Uterus (tissue), 4 donors: ENCODE data around the gene LRIT1. TPM values are rescaled to one million over a fixed set of nuclear protein-coding genes. Genes with fewer than 3 reads are reported as not detected.
"Not testable (repeated sequence)": the region's sequence is repeated elsewhere in the genome, so short reads cannot be mapped to it uniquely, and the experiment has no call there.

ENCODE experiments used
- DNase-seq, 2 donors: peaks; one replicate each; pipeline ENCODE4 v3.0.0-alpha.2; 2019 to 2020
- H3K27ac ChIP-seq, 2 donors: fragments of 200-600 bp; sonication (generic); 1 replicate in 1 of 2; 2 replicates in 1 of 2; pipeline ENCODE4 v1.5.1; 2016 to 2018
- H3K27me3 ChIP-seq, 2 donors: fragments of 200-600 bp; sonication (generic); one replicate each; pipeline ENCODE4 v1.5.1; 2018 to 2019; ENCODE audit warnings: control low read depth in 1 of 2
- H3K36me3 ChIP-seq, 2 donors: fragments of 200-600 bp; sonication (generic); one replicate each; pipeline ENCODE4 v1.5.1; 2019; ENCODE audit warnings: control low read depth in 1 of 2
- H3K4me1 ChIP-seq, 2 donors: fragments of 200-600 bp; sonication (generic); one replicate each; pipeline ENCODE4 v1.5.1; 2018 to 2019; ENCODE audit warnings: control low read depth in 1 of 2
- H3K4me3 ChIP-seq, 2 donors: fragments of 200-600 bp; sonication (generic); 1 replicate in 1 of 2; 2 replicates in 1 of 2; pipeline ENCODE4 v1.5.1; 2018 to 2019; ENCODE audit warnings: mild to moderate bottlenecking in 1 of 2
- H3K9me3 ChIP-seq, 2 donors: fragments of 200-600 bp; sonication (generic); one replicate each; pipeline ENCODE4 v1.5.1; 2019; ENCODE audit warnings: control low read depth in 1 of 2
- CTCF ChIP-seq, 4 experiments: fragments of 200-600 bp in 2 of 4; fragments of 450-650 bp in 2 of 4; sonication (generic) in 2 of 4; IDR thresholded peaks; one replicate each; pipeline ENCODE4 v1.5.1; 2016 to 2019; ENCODE audit warnings: antibody characterized with exemption in 4 of 4, mild to moderate bottlenecking in 2 of 4, moderate library complexity in 1 of 4
- POLR2A ChIP-seq, 2 donors: fragments of 450-650 bp; IDR thresholded peaks; one replicate each; pipeline ENCODE4 v1.6.1; 2016; ENCODE audit warnings: antibody characterized with exemption in 2 of 2, mild to moderate bottlenecking in 1 of 2, moderate library complexity in 1 of 2
- intact Hi-C: fragments of 100-400 bp; cut with DNase I; formaldehyde crosslinking; loops from one replicate; pipeline ENCODE4 v1.15.1; 2023; ENCODE audit warnings: low total_unique reads
- total RNA-seq, 4 donors: library from RNA; depleted of rRNA in 3 of 4; stranded (reverse); fragments of >200 nt in 3 of 4; gene quantifications; one replicate each; pipeline versions ENCODE4 v1.1.0 to v1.2.4, GENCODE V29; 2014 to 2023
- donor health status: DM: yes; HTN: yes; CAD: no.

LRIT1 gene
- total RNA-seq, 4 donors from 2014 or later = not detected

- intact Hi-C loops = no loop called here
- no peaks in the 10 kb centered on the region for H3K9me3 ChIP-seq
- no peak for DNase-seq
- no peaks in the 10 kb centered on the region for H3K4me1 ChIP-seq
- TF ChIP-seq POLR2A (IDR thresholded peaks at IDR 0.05) (no peak), CTCF (IDR thresholded peaks at IDR 0.05) (no peak)
- no peak overlapping the region for H3K4me3 ChIP-seq
- no peaks in the 10 kb centered on the region for H3K27me3 ChIP-seq
- no peaks in the 10 kb centered on the region for H3K36me3 ChIP-seq
- no peak overlapping the region for H3K27ac ChIP-seq
Measured at GRCh38 chr10:84286695-84287094, 45.3 kb upstream of the LRIT1 start.

GRCh38 chr10:84279876-84280475 is 38.6 kb upstream of the LRIT1 start:
- H3K36me3 ChIP-seq, H3K9me3 ChIP-seq, H3K4me1 ChIP-seq, DNase-seq, intact Hi-C loops, H3K27me3 ChIP-seq, H3K4me3 ChIP-seq, H3K27ac ChIP-seq: not testable (repeated sequence)

- DNase-seq = no peak
- H3K27ac ChIP-seq = no peak overlapping the region
- intact Hi-C loops = no loop called here
- H3K36me3 ChIP-seq = no peaks in the 10 kb centered on the region
- no peaks in the 10 kb centered on the region for H3K9me3 ChIP-seq
- TF ChIP-seq CTCF (IDR thresholded peaks at IDR 0.05) (no peak), POLR2A (IDR thresholded peaks at IDR 0.05) (no peak)
- no peak overlapping the region for H3K4me3 ChIP-seq
- no peaks in the 10 kb centered on the region for H3K27me3 ChIP-seq
- no peaks in the 10 kb centered on the region for H3K4me1 ChIP-seq
Measured at GRCh38 chr10:84270708-84271107, 29.4 kb upstream of the LRIT1 start.

- Histone ChIP-seq H3K4me3 (no peak overlapping the region), H3K27me3 (no peaks in the 10 kb centered on the region), H3K9me3 (no peaks in the 10 kb centered on the region), H3K27ac (no peak overlapping the region), H3K4me1 (no peaks in the 10 kb centered on the region), H3K36me3 (no peaks in the 10 kb centered on the region)
- intact Hi-C loops = no loop called here
- no peak for TF ChIP-seq POLR2A (IDR thresholded peaks at IDR 0.05)
- TF ChIP-seq CTCF (IDR thresholded peaks at IDR 0.05) = no peak
- DNase-seq = no peak
Measured at GRCh38 chr10:84269773-84270172, 28.4 kb upstream of the LRIT1 start.

GRCh38 chr10:84269162-84269561 is 27.8 kb upstream of the LRIT1 start:
- Histone ChIP-seq H3K4me3 (no peak overlapping the region), H3K36me3 (no peaks in the 10 kb centered on the region), H3K27ac (no peak overlapping the region), H3K27me3 (no peaks in the 10 kb centered on the region), H3K4me1 (no peaks in the 10 kb centered on the region), H3K9me3 (no peaks in the 10 kb centered on the region)
- intact Hi-C loops = no loop called here
- no peak for DNase-seq
- TF ChIP-seq POLR2A (IDR thresholded peaks at IDR 0.05) = no peak
- TF ChIP-seq CTCF (IDR thresholded peaks at IDR 0.05) = no peak
